Tibial nerve (tissue), 4 donors: ENCODE measurements around the gene RNF214.

Experiments
- CTCF ChIP-seq, 5 experiments: fragments of 200-600 bp in 3 of 5; fragments of 450-650 bp in 2 of 5; sonication (generic) in 3 of 5; IDR thresholded peaks; one replicate each; pipeline ENCODE4 v1.5.1; 2016 to 2019; ENCODE audit warnings: antibody characterized with exemption in 5 of 5, mild to moderate bottlenecking in 3 of 5, moderate library complexity in 2 of 5
- EP300 ChIP-seq, 2 donors: sonication (generic); formaldehyde crosslinking; IDR thresholded peaks; one replicate each; pipeline ENCODE4 v1.6.1; 2017; ENCODE audit warnings: antibody characterized with exemption in 2 of 2, mild to moderate bottlenecking in 1 of 2
- POLR2A ChIP-seq, 2 donors: fragments of 450-650 bp; IDR thresholded peaks; one replicate each; pipeline ENCODE4 v1.6.1; 2017; ENCODE audit warnings: antibody characterized with exemption in 2 of 2, mild to moderate bottlenecking in 2 of 2, moderate library complexity in 2 of 2

- TF ChIP-seq CTCF (IDR thresholded peaks at IDR 0.05), result no peak
- TF ChIP-seq EP300 (IDR thresholded peaks at IDR 0.05), result no peak
- no peak for TF ChIP-seq POLR2A (IDR thresholded peaks at IDR 0.05)
Measured at GRCh38 chr11:117289795-117290194, 57.3 kb downstream of the RNF214 start.
